ENCODE measurements around the gene POTEF. TPM values are rescaled to one million over a fixed set of nuclear protein-coding genes. Genes with fewer than 3 reads are reported as not detected.
"Not testable (repeated sequence)": the region's sequence is repeated elsewhere in the genome, so short reads cannot be mapped to it uniquely, and the experiment has no call there.

Gene POTEF
- total RNA-seq, 1 experiment from 2014 or later = not detected

GRCh38 chr2:130153721-130154422 lies 24.9 kb upstream of the POTEF start:
- not testable (repeated sequence) for DNase-seq (ENCODE audit: extremely low read depth, low read depth)

DNA sequence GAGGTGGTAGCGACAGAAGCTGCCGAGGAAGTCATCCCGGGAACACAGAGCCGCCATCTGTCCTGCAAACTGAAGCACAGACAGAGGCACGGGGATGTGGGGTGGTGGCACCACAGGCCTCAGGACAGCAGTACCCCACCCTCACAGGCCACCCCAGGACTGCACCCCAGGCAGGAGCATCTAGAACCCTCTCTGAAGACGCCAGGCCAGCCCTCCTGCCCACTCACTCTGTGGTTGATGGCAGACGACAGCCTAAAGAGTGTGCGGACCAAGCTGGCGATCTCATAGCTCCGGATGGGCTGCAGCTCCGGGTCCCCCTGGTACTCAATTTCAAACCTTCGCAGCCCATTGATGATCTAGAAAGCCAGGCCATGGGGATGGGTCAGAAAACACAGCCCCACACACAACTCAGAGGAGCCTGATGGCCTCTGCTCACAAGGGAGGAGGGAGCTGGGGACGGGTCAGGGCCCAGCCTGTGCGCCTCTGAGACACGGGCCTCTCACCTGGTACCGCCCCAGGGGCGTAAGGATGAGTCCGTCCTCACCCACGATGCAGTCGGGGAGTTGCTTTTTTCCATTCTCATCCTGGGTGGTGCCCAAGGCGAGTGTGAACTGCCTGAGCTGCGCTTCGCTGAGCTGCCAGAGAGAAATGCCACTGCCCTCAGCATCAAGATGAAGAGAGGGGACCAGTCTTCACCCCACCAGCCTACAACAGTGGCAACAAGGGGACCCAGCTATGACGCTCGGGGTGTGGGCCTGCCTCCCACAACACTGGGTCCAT lies 24.0 kb upstream of the POTEF start:
- DNase-seq (ENCODE audit: extremely low read depth, low read depth) = no peak

GRCh38 chr2:130152136-130152815 lies 23.3 kb upstream of the POTEF start:
- DNase-seq (ENCODE audit: extremely low read depth, low read depth) = not testable (repeated sequence)

GRCh38 chr2:130151145-130151512 lies 22.1 kb upstream of the POTEF start:
- not testable (repeated sequence) for DNase-seq (ENCODE audit: extremely low read depth, low read depth)

DNA sequence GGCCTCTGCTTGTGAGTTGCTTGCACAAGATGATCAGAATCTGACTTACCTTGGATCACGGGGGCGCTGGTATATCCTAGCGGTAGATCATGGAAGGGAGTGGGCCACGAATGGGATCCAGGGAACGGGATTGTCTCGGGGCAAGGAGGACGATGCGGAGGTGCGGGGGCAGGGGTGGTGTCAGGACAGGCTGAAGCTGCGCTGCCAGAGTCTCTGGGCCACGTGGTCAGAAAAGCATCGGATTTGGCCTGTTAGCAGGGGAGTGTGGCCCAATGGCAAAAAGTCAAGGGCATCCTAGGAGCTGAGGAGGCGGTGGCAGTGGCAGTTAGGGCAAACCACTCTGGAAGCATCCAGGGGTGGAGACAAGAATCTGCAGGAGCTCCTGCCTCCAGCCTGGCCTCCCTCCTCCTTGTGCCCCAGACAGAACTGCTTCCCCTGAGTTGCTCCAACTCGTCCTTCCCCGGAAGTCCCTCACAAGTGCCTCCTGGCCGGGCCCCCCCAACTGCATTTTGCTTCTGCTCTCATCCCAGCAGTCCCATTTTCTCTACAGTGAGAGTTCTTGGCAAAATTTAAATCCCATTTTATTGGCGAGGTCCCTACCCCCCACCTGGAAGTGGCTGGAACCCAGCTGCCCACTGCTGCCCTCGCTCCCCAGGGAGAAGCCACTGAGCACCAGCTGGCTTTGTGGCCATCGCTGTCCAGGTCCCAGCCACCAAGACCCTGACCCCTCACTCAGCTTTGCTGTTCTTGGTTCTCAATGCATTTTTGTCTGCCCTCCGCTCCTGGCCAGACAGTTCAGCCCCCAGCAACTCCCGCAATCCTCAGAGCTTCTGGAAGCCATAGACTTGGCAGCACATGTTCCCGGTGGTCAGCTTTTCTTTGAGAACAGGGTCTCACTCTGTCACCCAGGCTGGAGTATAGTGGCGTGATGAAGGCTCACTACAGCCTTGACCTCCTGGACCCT lies 21.4 kb upstream of the POTEF start:
- DNase-seq (ENCODE audit: extremely low read depth, low read depth) = no peak

DNA sequence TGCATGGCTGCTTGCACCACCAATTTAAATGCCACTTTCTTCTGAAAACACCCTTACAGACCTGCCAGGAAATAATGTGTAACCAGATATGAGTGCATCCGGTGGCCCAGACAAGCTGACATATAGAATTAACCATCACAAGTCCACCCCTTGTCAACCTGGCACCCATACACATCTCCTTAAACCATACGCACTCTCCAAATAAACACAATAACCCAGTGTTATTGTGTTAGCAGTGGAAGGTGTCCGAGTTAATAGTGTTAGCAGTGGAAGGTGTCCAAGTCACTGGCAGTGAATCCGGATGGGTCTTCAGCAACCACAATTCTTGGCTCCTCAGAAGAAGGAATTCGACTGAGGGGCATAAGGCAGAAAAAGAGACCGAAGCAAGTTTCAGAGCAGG lies 19.5 kb upstream of the POTEF start:
- DNase-seq (ENCODE audit: extremely low read depth, low read depth) = not testable (repeated sequence)

- DNase-seq (ENCODE audit: extremely low read depth, low read depth) = peak; percentile 38
Observed at GRCh38 chr2:130145006-130145414, 16.0 kb upstream of the POTEF start, which contains the start of gene CCDC74B. CCDC74B (minus strand) TSS chr2:130145112; CDS start chr2:130144996, 116 bp downstream.

GRCh38 chr2:130143266-130144039 lies 14.4 kb upstream of the POTEF start:
- not testable (repeated sequence) for DNase-seq (ENCODE audit: extremely low read depth, low read depth)

GRCh38 chr2:130142396-130143265 lies 13.6 kb upstream of the POTEF start:
- DNase-seq (ENCODE audit: extremely low read depth, low read depth) = not testable (repeated sequence)

DNA sequence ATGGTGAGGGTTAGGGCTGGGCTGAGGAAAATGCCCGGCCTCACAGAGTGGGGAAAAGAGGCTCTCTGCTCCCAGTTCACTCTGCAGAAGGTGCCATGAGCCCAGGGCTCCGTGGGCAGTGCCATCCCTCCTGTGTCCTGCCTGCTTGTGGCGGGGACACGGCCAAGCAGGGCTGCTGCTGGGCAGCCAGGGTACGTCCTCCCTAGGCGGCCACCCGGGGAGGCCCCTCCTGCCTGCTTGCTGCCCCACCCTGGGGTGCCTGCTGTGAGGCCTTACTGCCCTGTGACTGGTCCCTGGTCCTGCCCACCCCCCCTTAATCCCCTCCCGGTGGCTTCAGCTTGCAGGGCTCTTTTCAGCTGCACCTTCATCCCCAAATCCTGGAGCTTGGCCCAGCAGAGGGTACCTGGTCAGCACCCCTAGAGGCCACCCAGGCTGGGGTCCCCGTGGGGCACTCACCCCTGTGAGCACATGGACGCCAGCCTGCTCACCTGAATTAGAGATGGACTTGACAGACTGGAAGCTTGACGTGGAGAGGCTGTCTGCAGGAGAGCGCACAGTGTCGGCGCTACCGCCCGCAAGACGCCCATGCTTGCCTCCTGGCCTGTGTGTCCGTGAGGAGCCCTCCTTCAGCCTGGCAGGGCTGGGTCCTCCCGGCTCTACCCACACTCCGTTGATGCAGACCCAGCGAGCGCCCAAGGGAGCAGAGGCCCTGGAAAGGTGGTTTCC lies 12.8 kb upstream of the POTEF start:
- not testable (repeated sequence) for DNase-seq (ENCODE audit: extremely low read depth, low read depth)

GRCh38 chr2:130141002-130141401 lies 12.0 kb upstream of the POTEF start:
- not testable (repeated sequence) for DNase-seq (ENCODE audit: extremely low read depth, low read depth)

- not testable (repeated sequence) for DNase-seq (ENCODE audit: extremely low read depth, low read depth)
Observed at GRCh38 chr2:130140516-130140915, 11.5 kb upstream of the POTEF start.

GRCh38 chr2:130139331-130140280 lies 10.6 kb upstream of the POTEF start:
- DNase-seq (ENCODE audit: extremely low read depth, low read depth) = not testable (repeated sequence)

DNA sequence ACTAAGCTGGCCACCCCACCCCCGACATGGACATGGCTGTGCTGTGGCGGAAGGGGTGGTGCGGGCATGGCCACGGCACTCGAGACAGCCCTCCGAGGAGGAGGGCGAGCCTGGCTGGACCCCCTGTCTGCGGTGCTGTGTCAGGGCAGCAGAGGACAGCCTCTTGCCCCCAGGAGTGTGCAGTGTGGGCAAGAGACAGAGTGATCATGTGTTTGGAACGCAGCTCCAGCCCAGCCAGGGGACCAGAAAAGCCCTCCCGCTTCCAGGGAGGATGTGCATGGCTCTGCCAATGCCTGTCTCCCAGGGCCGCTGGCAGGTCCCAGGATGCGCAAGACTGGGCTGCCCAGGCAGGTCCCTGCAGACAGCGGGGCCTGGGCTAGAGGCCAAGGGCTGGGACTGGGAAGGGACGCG lies 9.8 kb upstream of the POTEF start:
- not testable (repeated sequence) for DNase-seq (ENCODE audit: extremely low read depth, low read depth)

DNA sequence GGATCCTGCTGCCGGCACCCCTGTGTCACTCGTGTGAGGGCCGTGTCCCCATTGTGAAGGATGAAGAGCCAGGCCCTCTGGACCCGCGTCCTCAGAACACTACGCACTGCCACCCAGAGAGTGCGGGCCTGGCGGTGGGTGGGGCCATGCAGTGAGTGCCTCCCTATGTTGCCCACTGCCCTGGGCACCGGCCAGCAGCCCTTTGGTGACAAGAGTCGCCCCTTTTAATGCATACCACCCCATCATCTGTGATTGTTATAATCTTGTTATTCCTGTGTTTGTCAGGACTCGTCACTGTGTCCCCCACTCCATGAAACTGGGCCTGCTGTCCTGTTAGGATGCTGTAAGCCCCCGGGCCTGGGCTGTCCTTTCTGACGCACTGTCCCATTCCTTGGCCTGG lies 9.3 kb upstream of the POTEF start:
- DNase-seq (ENCODE audit: extremely low read depth, low read depth) = not testable (repeated sequence)

DNA sequence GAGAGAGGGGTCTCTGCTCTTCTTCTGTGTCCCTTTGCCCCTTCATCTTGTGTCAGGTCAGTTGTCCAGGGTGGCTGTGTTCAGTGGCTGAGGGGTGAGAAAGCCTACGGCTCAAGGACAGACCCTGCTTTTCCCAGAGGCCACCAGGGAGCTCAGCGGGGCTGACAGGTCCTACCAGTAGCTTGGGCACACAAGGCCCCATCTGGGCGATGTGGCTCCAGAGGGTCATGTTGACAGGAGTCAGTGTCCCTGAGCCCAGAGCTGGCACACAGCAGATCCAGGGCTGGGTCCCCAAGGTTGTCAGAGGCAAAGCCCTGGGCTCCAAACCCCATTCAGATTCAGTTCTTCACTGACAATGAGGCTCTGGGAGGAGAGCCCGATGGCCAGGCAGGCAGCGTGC lies 8.1 kb upstream of the POTEF start:
- DNase-seq (ENCODE audit: extremely low read depth, low read depth) = not testable (repeated sequence)

DNA sequence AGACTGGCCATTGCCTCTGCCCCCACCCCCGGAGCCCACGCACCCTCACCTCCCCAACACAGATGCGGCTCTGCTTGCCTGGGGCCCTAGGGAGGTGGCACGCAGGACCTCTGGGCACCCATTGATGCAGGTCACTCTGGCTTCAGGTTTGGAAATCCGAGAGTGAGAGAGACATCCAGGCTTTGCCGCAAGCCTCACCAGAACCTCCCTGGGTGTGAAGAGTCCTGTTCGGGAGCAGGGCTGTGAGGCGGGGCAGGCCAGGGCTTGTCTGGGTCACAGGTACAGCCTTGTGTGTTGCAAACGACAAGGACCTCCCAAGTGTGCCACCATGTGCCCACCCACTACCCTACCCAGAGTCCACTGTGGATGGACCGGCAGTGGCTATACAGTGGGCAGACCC lies 7.5 kb upstream of the POTEF start:
- not testable (repeated sequence) for DNase-seq (ENCODE audit: extremely low read depth, low read depth)
